ENCODE data around the gene SMIM36. TPM values are rescaled to one million over a fixed set of nuclear protein-coding genes. Genes with fewer than 3 reads are reported as not detected.

The SMIM36 gene
- total and polyA plus RNA-seq, 2 of the 8 experiments (the other 6 are each of a cell fraction or from before 2014, with no cell fraction given), result not detected

GRCh38 chr17:55446581-55447205 is 64.6 kb downstream of the SMIM36 start:
- Histone ChIP-seq H2BK120ac (replicated peaks; ENCODE audit: low read depth, low read length) (no peak overlapping the region), H3K4me3 (ENCODE audit: extremely low read depth in 1 of 4, insufficient read depth in 2 of 4, low read depth in 3 of 4, low read length in 4 of 4) (no peak overlapping the region), H2BK5ac (ENCODE audit: low read depth, low read length) (no peak overlapping the region), H3K9ac (replicated peaks in 1 of 4; ENCODE audit: extremely low read depth in 1 of 4, low read depth in 3 of 4, low read length in 3 of 4) (no peak overlapping the region), H3K27me3 (replicated peaks in 1 of 4; ENCODE audit: control insufficient read depth in 3 of 4, extremely low read depth in 1 of 4, insufficient read depth in 3 of 4, low read length in 3 of 4) (no peaks in the 10 kb centered on the region), H2BK12ac (ENCODE audit: low read depth, low read length) (no peak overlapping the region), H2AFZ (ENCODE audit: low read length) (no peak overlapping the region), H4K8ac (ENCODE audit: extremely low read depth, insufficient read depth, low read length) (no peak overlapping the region), H2BK20ac (ENCODE audit: low read length) (no peak overlapping the region), H3K14ac (ENCODE audit: insufficient read length) (no peak overlapping the region), H2AK5ac (ENCODE audit: low read depth, low read length) (no peak overlapping the region), H3K23me2 (ENCODE audit: low read depth, low read length) (no peaks in the 10 kb centered on the region), H3K4ac (replicated peaks; ENCODE audit: insufficient read length, low read depth, low read length) (no peak overlapping the region), H2BK15ac (ENCODE audit: low read length) (no peak overlapping the region), H3K79me2 (ENCODE audit: control insufficient read depth in 1 of 2, insufficient read depth in 2 of 2, low read length in 2 of 2) (no peaks in the 10 kb centered on the region), H3K9me3 (ENCODE audit: insufficient read depth in 2 of 2, low read depth in 1 of 2, low read length in 1 of 2) (no peaks in the 10 kb centered on the region), H4K91ac (replicated peaks; ENCODE audit: insufficient read length, low read length) (no peak overlapping the region), H3K4me1 (replicated peaks in 1 of 4; ENCODE audit: control insufficient read depth in 3 of 4, insufficient read depth in 4 of 4, low read length in 3 of 4) (peaks cover 0 to 7% (median 4%) of the 10 kb centered on the region in 4 experiments; a peak in 3 of 7 replicates), H3K18ac (ENCODE audit: extremely low read depth, low read length) (no peak overlapping the region), H3K27ac (ENCODE audit: low read depth, low read length) (no peak overlapping the region), H3K36me3 (ENCODE audit: control insufficient read depth in 2 of 4, insufficient read depth in 4 of 4, low read length in 3 of 4) (no peaks in the 10 kb centered on the region), H3K23ac (ENCODE audit: insufficient read length) (no peak overlapping the region), H4K5ac (ENCODE audit: insufficient read length, low read depth, low read length) (no peak overlapping the region), H3K4me2 (ENCODE audit: insufficient read depth in 1 of 2, low read depth in 2 of 2, low read length in 2 of 2) (no peak overlapping the region), H3K56ac (replicated peaks; ENCODE audit: insufficient read length, low read depth, low read length) (no peak overlapping the region), H3K79me1 (ENCODE audit: low read depth, low read length) (no peaks in the 10 kb centered on the region), H4K20me1 (replicated peaks in 1 of 2; ENCODE audit: control insufficient read depth in 1 of 2, insufficient read depth in 2 of 2, low read length in 2 of 2) (no peaks in the 10 kb centered on the region)
- ChIA-PET POLR2A (ENCODE audit: partially characterized antibody) (no interaction called here), CTCF (ENCODE audit: partially characterized antibody) (no interaction called here)
- DNase-seq (ENCODE audit: low read depth in 1 of 2, low spot score in 2 of 2) (no peak), FAIRE-seq (no peak)
- WGBS, 2 experiments (ENCODE audit: extremely low coverage in 1 of 2, insufficient coverage in 1 of 2, insufficient read length in 1 of 2, insufficient replicate concordance in 2 of 2, low coverage in 1 of 2, low lambda C conversion rate in 2 of 2, missing lambda C conversion rate in 1 of 2), result 85% methylated on average over 4 of the region's 4 CpGs; no CpG with 5 or more reads in 1 of the 2 experiments
- TF ChIP-seq BRCA1 (IDR thresholded peaks at IDR 0.05; ENCODE audit: low read depth, low read length) (no peak), MAFK (IDR thresholded peaks at IDR 0.05; ENCODE audit: low read depth, low read length) (no peak), CTCF (IDR thresholded peaks at IDR 0.05; ENCODE audit: control extremely low read depth in 1 of 3, insufficient read depth in 1 of 3, low read depth in 1 of 3, low read length in 3 of 3) (no peak), RNF2 (IDR thresholded peaks at IDR 0.05; ENCODE audit: borderline replicate concordance, low read depth, low read length, missing control alignments, poor library complexity, severe bottlenecking) (no peak), TAF1 (IDR thresholded peaks at IDR 0.05; ENCODE audit: low read depth, low read length) (no peak), ATF2 (IDR thresholded peaks at IDR 0.05; ENCODE audit: low read length) (no peak), NRF1 (IDR thresholded peaks at IDR 0.05; ENCODE audit: low read depth, low read length) (no peak), BACH1 (IDR thresholded peaks at IDR 0.05; ENCODE audit: low read length) (no peak), CTBP2 (IDR thresholded peaks at IDR 0.05; ENCODE audit: borderline replicate concordance, insufficient read depth, insufficient read length, low read length) (no peak)

All from H1 (cell line).